Neural progenitor cell (in vitro differentiated cells): Measurements from ENCODE around the gene CACNA1E. TPM values are rescaled to one million over a fixed set of nuclear protein-coding genes. Genes with fewer than 3 reads are reported as not detected.

Experiments used
- DNase-seq: peaks from one replicate; pipeline ENCODE4 v3.0.0-alpha.2; 2016; ENCODE audit warnings: low spot score
- H2AFZ ChIP-seq: fragments of 200-600 bp; sonication (generic); replicated peaks from 2 replicates; pipeline ENCODE4 v1.6.1; 2016; ENCODE audit warnings: antibody characterized with exemption
- H3F3A ChIP-seq: fragments of 200-600 bp; sonication (generic); 2 replicates; pipeline ENCODE4 v1.6.1; 2016; ENCODE audit warnings: antibody characterized with exemption, low read depth
- H3K27ac ChIP-seq: fragments of 200-600 bp; sonication (generic); 2 replicates; pipeline ENCODE4 v1.5.1; 2016; ENCODE audit warnings: mild to moderate bottlenecking
- H3K27me3 ChIP-seq: fragments of 200-600 bp; sonication (generic); 2 replicates; pipeline ENCODE4 v1.6.1; 2016; ENCODE audit warnings: mild to moderate bottlenecking, moderate library complexity
- H3K36me3 ChIP-seq: fragments of 200-600 bp; sonication (generic); 2 replicates; pipeline ENCODE4 v1.5.1; 2016
- H3K4me1 ChIP-seq: fragments of 200-600 bp; sonication (generic); 2 replicates; pipeline ENCODE4 v1.6.1; 2016; ENCODE audit warnings: mixed run types
- H3K4me2 ChIP-seq: fragments of 200-600 bp; sonication (generic); 2 replicates; pipeline ENCODE4 v1.6.1; 2016
- H3K4me3 ChIP-seq: fragments of 200-600 bp; sonication (generic); 2 replicates; pipeline ENCODE4 v1.5.1; 2016
- H3K79me2 ChIP-seq: fragments of 200-600 bp; sonication (generic); 2 replicates; pipeline ENCODE4 v1.6.1; 2016; ENCODE audit warnings: low read depth
- H3K9ac ChIP-seq: fragments of 200-600 bp; sonication (generic); 2 replicates; pipeline ENCODE4 v1.6.1; 2016
- H3K9me3 ChIP-seq: fragments of 200-600 bp; sonication (generic); 2 replicates; pipeline ENCODE4 v1.5.1; 2016; ENCODE audit warnings: low read depth
- H4K20me1 ChIP-seq: fragments of 200-600 bp; sonication (generic); 2 replicates; pipeline ENCODE4 v1.6.1; 2016; ENCODE audit warnings: low read depth
- H3K27ac Mint-ChIP-seq: 3 replicates; pipeline ENCODE4 v1.8.0; 2021; ENCODE audit warnings: mixed read lengths
- H3K27me3 Mint-ChIP-seq: 2 replicates; pipeline ENCODE4 v1.8.0; 2022; ENCODE audit warnings: low read depth, mild to moderate bottlenecking, inconsistent platforms, moderate library complexity, mixed read lengths; ENCODE audit not compliant: insufficient read depth
- H3K36me3 Mint-ChIP-seq: 3 replicates; pipeline ENCODE4 v1.8.0; 2021; ENCODE audit warnings: mixed read lengths
- H3K4me1 Mint-ChIP-seq: 3 replicates; pipeline ENCODE4 v1.8.0; 2021; ENCODE audit warnings: mixed read lengths
- H3K4me3 Mint-ChIP-seq: 3 replicates; pipeline ENCODE4 v1.8.0; 2021; ENCODE audit warnings: mild to moderate bottlenecking, moderate library complexity, mixed read lengths
- H3K9me3 Mint-ChIP-seq: 3 replicates; pipeline ENCODE4 v1.8.0; 2020; ENCODE audit warnings: mixed read lengths
- CTCF ChIP-seq: fragments of 200-600 bp; sonication (generic); IDR thresholded peaks from 2 replicates; pipeline ENCODE4 v1.5.1; 2017; ENCODE audit warnings: antibody characterized with exemption, mild to moderate bottlenecking
- EZH2 ChIP-seq: fragments of 200-600 bp; sonication (generic); IDR thresholded peaks from 2 replicates; pipeline ENCODE4 v1.6.1; 2017; ENCODE audit warnings: antibody characterized with exemption, mild to moderate bottlenecking, moderate library complexity
- EZH2phosphoT487 ChIP-seq: fragments of 200-600 bp; sonication (generic); IDR thresholded peaks from 2 replicates; pipeline ENCODE4 v1.6.1; 2017; ENCODE audit warnings: antibody characterized with exemption
- total RNA-seq: library from RNA; depleted of rRNA; stranded (reverse); fragments of >200 nt; gene quantifications from 2 replicates; pipeline ENCODE4 v1.2.3, GENCODE V29; 2015; ENCODE audit warnings: low replicate concordance

The CACNA1E gene
- total RNA-seq, 1 donor from 2014 or later = 2.1 TPM

GRCh38 chr1:181459067-181459466 lies 24.2 kb upstream of the CACNA1E start:
- Histone ChIP-seq H3K9me3 (no peaks in the 10 kb centered on the region), H3K27me3 (no peaks in the 10 kb centered on the region), H3F3A (no peaks in the 10 kb centered on the region), H3K36me3 (no peaks in the 10 kb centered on the region), H2AFZ (no peak overlapping the region), H3K4me3 (no peak overlapping the region), H3K4me2 (no peak overlapping the region), H3K9ac (no peak overlapping the region), H3K4me1 (no peaks in the 10 kb centered on the region), H4K20me1 (no peaks in the 10 kb centered on the region), H3K27ac (no peak overlapping the region), H3K79me2 (no peaks in the 10 kb centered on the region)
- Mint-ChIP-seq H3K36me3 (no peaks in the 10 kb centered on the region), H3K4me1 (no peaks in the 10 kb centered on the region), H3K9me3 (peaks cover 6% of the 10 kb centered on the region), H3K4me3 (no peak overlapping the region), H3K27ac (no peak overlapping the region), H3K27me3 (no peaks in the 10 kb centered on the region)
- no peak for DNase-seq
- no peak for TF ChIP-seq EZH2phosphoT487
- TF ChIP-seq EZH2 = no peak
- TF ChIP-seq CTCF = no peak

GRCh38 chr1:181469829-181470228 lies 13.5 kb upstream of the CACNA1E start:
- Histone ChIP-seq H3K9me3 (no peaks in the 10 kb centered on the region), H3K36me3 (no peaks in the 10 kb centered on the region), H3K4me1 (no peaks in the 10 kb centered on the region), H4K20me1 (no peaks in the 10 kb centered on the region), H3F3A (no peaks in the 10 kb centered on the region), H3K27me3 (no peaks in the 10 kb centered on the region), H3K4me2 (no peak overlapping the region), H2AFZ (no peak overlapping the region), H3K79me2 (no peaks in the 10 kb centered on the region), H3K9ac (no peak overlapping the region), H3K27ac (no peak overlapping the region), H3K4me3 (no peak overlapping the region)
- H3K36me3 Mint-ChIP-seq = no peaks in the 10 kb centered on the region
- no peaks in the 10 kb centered on the region for H3K9me3 Mint-ChIP-seq
- peaks cover 2% of the 10 kb centered on the region for H3K27me3 Mint-ChIP-seq
- H3K4me3 Mint-ChIP-seq = no peak overlapping the region
- H3K4me1 Mint-ChIP-seq = peaks cover 11% of the 10 kb centered on the region
- H3K27ac Mint-ChIP-seq = no peak overlapping the region
- TF ChIP-seq EZH2phosphoT487 (no peak), CTCF (no peak), EZH2 (no peak)
- DNase-seq = no peak

- TF ChIP-seq EZH2phosphoT487 (no peak), CTCF (no peak), EZH2 (no peak)
- Histone ChIP-seq H3K4me1 (peaks cover 12% of the 10 kb centered on the region), H2AFZ (no peak overlapping the region), H3K36me3 (no peaks in the 10 kb centered on the region), H3K27ac (no peak overlapping the region), H3K4me3 (no peak overlapping the region), H4K20me1 (no peaks in the 10 kb centered on the region), H3K9ac (no peak overlapping the region), H3K79me2 (no peaks in the 10 kb centered on the region), H3K9me3 (no peaks in the 10 kb centered on the region), H3K27me3 (peaks cover 9% of the 10 kb centered on the region), H3F3A (no peaks in the 10 kb centered on the region), H3K4me2 (no peak overlapping the region)
- Mint-ChIP-seq H3K4me1 (peaks cover 11% of the 10 kb centered on the region), H3K9me3 (no peaks in the 10 kb centered on the region), H3K27ac (no peak overlapping the region), H3K27me3 (peaks cover 2% of the 10 kb centered on the region), H3K4me3 (no peak overlapping the region), H3K36me3 (no peaks in the 10 kb centered on the region)
- DNase-seq = no peak
Measured at GRCh38 chr1:181475580-181475979, 7.7 kb upstream of the CACNA1E start.

- DNase-seq = no peak
- TF ChIP-seq CTCF (no peak), EZH2 (no peak), EZH2phosphoT487 (no peak)
- no peaks in the 10 kb centered on the region for H3K36me3 ChIP-seq
- Mint-ChIP-seq H3K4me3 (no peak overlapping the region), H3K9me3 (no peaks in the 10 kb centered on the region), H3K27ac (no peak overlapping the region), H3K27me3 (peaks cover 8% of the 10 kb centered on the region), H3K4me1 (peaks cover 11% of the 10 kb centered on the region), H3K36me3 (no peaks in the 10 kb centered on the region)
- H2AFZ ChIP-seq = no peak overlapping the region
- peaks cover 12% of the 10 kb centered on the region for H3K4me1 ChIP-seq
- no peaks in the 10 kb centered on the region for H4K20me1 ChIP-seq
- no peaks in the 10 kb centered on the region for H3K9me3 ChIP-seq
- no peaks in the 10 kb centered on the region for H3F3A ChIP-seq
- H3K4me2 ChIP-seq = no peak overlapping the region
- H3K27ac ChIP-seq = no peak overlapping the region
- no peak overlapping the region for H3K4me3 ChIP-seq
- no peak overlapping the region for H3K9ac ChIP-seq
- no peaks in the 10 kb centered on the region for H3K79me2 ChIP-seq
- H3K27me3 ChIP-seq = peaks cover 19% of the 10 kb centered on the region
Measured at GRCh38 chr1:181476581-181476980, 6.7 kb upstream of the CACNA1E start.
